ENCODE measurements around the gene LRTM1.

DNA sequence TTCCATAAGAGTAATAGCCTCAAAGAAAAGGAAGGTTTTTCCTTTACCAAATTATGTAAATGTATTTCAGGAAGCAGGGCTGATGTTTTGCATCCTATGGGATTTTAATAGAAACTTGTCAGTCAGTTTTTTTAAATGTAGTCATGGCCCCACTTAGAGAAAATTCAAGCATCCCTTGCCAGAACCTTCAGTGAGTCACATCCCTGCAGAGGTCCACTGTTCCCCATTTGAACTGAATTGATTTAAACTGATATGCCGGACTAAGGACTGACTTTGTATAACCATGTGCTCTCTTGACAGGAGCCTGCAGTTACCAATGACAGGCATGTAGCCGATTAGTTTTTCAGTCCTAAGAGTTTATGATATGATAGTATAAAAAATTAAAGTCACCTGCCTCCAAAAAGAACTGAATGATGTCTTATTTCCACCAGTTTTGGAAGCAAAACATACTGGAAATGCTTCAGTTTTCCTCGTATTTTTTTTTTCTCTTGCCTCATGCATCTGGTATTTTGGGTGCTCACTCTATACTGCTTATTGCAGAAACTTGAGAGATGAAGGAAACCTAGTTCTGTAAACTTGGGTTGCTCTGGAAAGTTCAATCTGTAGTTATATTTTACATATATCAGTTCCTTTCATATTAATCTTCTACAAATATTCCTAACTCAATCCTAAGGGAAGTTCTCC is 30.7 kb downstream of the LRTM1 start:
- TF ChIP-seq, protein P1, sequence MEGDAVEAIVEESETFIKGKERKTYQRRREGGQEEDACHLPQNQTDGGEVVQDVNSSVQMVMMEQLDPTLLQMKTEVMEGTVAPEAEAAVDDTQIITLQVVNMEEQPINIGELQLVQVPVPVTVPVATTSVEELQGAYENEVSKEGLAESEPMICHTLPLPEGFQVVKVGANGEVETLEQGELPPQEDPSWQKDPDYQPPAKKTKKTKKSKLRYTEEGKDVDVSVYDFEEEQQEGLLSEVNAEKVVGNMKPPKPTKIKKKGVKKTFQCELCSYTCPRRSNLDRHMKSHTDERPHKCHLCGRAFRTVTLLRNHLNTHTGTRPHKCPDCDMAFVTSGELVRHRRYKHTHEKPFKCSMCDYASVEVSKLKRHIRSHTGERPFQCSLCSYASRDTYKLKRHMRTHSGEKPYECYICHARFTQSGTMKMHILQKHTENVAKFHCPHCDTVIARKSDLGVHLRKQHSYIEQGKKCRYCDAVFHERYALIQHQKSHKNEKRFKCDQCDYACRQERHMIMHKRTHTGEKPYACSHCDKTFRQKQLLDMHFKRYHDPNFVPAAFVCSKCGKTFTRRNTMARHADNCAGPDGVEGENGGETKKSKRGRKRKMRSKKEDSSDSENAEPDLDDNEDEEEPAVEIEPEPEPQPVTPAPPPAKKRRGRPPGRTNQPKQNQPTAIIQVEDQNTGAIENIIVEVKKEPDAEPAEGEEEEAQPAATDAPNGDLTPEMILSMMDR (IDR thresholded peaks at IDR 0.05): no peak
- TF ChIP-seq POLR2A (IDR thresholded peaks at IDR 0.05): no peak

Measured in uterus (tissue), 2 donors.